ENCODE data around the gene GTF2H4.

GRCh38 chr6:30877419-30878262 lies 30.4 kb upstream of the GTF2H4 start:
- TF ChIP-seq POLR2AphosphoS5 (IDR thresholded peaks at IDR 0.05; ENCODE audit: low read depth, low read length) (no peak), JUND (IDR thresholded peaks at IDR 0.05; ENCODE audit: low read length) (peak; percentile 39; the same call in 1 of the 2 replicates), ZNF274 (IDR thresholded peaks at IDR 0.05; ENCODE audit: borderline replicate concordance, extremely low read depth, low read length) (no peak), EGR1 (IDR thresholded peaks at IDR 0.05; ENCODE audit: borderline replicate concordance, low read depth, low read length) (no peak), EP300 (IDR thresholded peaks at IDR 0.05; ENCODE audit: borderline replicate concordance in 1 of 2, low read depth in 2 of 2, low read length in 2 of 2) (peak in 1 of 2 experiments; percentile 46; a peak in 1 of 3 replicates), BRCA1 (IDR thresholded peaks at IDR 0.05; ENCODE audit: low read depth, low read length) (no peak), HDAC2 (IDR thresholded peaks at IDR 0.05; ENCODE audit: borderline replicate concordance in 1 of 2, low read depth in 2 of 2, low read length in 2 of 2) (no peak), RAD21 (IDR thresholded peaks at IDR 0.05 in 1 of 2, conservative IDR thresholded peaks at IDR 0.05 in 1 of 2; ENCODE audit: low read depth in 2 of 2, low read length in 2 of 2) (peak; percentile 98 to 99), POLR2A (IDR thresholded peaks at IDR 0.05; ENCODE audit: control extremely low read depth in 1 of 2, low read depth in 2 of 2, low read length in 2 of 2) (no peak), CEBPB (IDR thresholded peaks at IDR 0.05; ENCODE audit: low read depth, low read length) (no peak)

Measured in H1 (cell line).